Endothelial cell of umbilical vein (primary cell): ENCODE results near the gene TSG101. TPM values are rescaled to one million over a fixed set of nuclear protein-coding genes. Genes with fewer than 3 reads are reported as not detected.

Experiments
- Bru-seq: library from RNA; stranded (reverse); fragments of 400-500 nt; gene quantifications from one replicate; lab custom pipeline; 2021; lab: Mats Ljungman, UMichigan
- BruChase-seq, 2 experiments: library from RNA; stranded (reverse); fragments of 400-500 nt; gene quantifications; one replicate each; lab custom pipeline; 2021; lab: Mats Ljungman, UMichigan
- BruUV-seq: library from RNA; stranded (reverse); fragments of 400-500 nt; replicated peaks from 2 replicates; lab custom pipeline; 2021; lab: Mats Ljungman, UMichigan
- CTCF ChIA-PET: fragments of 300-600, 350-600 bp; sonication (Branson Sonifier 250); formaldehyde crosslinking; loops from one replicate; lab custom pipeline; 2021; ENCODE audit warnings: antibody characterized with exemption, inconsistent platforms; lab: Charles Lee
- POLR2A ChIA-PET: fragments of 300-600, 350-600 bp; sonication (Branson Sonifier 250); formaldehyde crosslinking; loops from one replicate; lab custom pipeline; 2021; ENCODE audit warnings: antibody characterized with exemption, inconsistent platforms; lab: Charles Lee
- DNase-seq: peaks from one replicate; pipeline ENCODE4 v3.0.0-alpha.2; 2011; ENCODE audit warnings: low read depth, low spot score
- FAIRE-seq: peaks from 2 replicates; lab custom pipeline; 2011; peaks lifted over from hg19 to GRCh38; lab: Jason Lieb, UNC
- H2AFZ ChIP-seq: 2 replicates; pipeline ENCODE4 v1.6.0; 2012; ENCODE audit warnings: low read depth, low read length, control low read depth, inconsistent platforms
- H3K27ac ChIP-seq: 2 replicates; pipeline ENCODE4 v1.5.1; 2011; ENCODE audit warnings: low read depth, mild to moderate bottlenecking, control low read depth, low read length, moderate library complexity; ENCODE audit not compliant: insufficient read depth
- H3K27me3 ChIP-seq, 2 experiments: 2 replicates each; pipeline versions ENCODE4 v1.6.0 to v1.6.1; 2011; ENCODE audit warnings: low read length in 2 of 2, mixed read lengths in 1 of 2; ENCODE audit not compliant: control insufficient read depth in 2 of 2, insufficient read depth in 2 of 2
- H3K36me3 ChIP-seq, 2 experiments: 2 replicates in 1 of 2; 3 replicates in 1 of 2; pipeline ENCODE4 v1.5.1; 2011; ENCODE audit warnings: low read length in 2 of 2, mild to moderate bottlenecking in 1 of 2, moderate library complexity in 1 of 2; ENCODE audit not compliant: control insufficient read depth in 2 of 2, insufficient read depth in 2 of 2; ENCODE audit errors: extremely low read depth in 1 of 2
- H3K4me1 ChIP-seq: 3 replicates; pipeline ENCODE4 v1.5.1; 2011; ENCODE audit warnings: mild to moderate bottlenecking, low read length; ENCODE audit not compliant: control insufficient read depth, insufficient read depth; ENCODE audit errors: extremely low read depth
- H3K4me2 ChIP-seq: 2 replicates; pipeline ENCODE4 v1.6.1; 2011; ENCODE audit warnings: low read length, control low read depth, mixed read lengths; ENCODE audit not compliant: insufficient read depth
- H3K4me3 ChIP-seq, 3 experiments: fragments of 200-600 bp in 1 of 3; sonication (generic), shearing (Covaris generic) in 1 of 3; replicated peaks in 1 of 3; 2 replicates each; pipeline ENCODE4 v1.5.1; 2011 to 2016; ENCODE audit warnings: control low read depth in 3 of 3, low read length in 3 of 3, mild to moderate bottlenecking in 2 of 3, inconsistent platforms in 1 of 3, low read depth in 1 of 3, moderate library complexity in 1 of 3; ENCODE audit not compliant: insufficient read depth in 1 of 3
- H3K79me2 ChIP-seq: 2 replicates; pipeline ENCODE4 v1.6.0; 2012; ENCODE audit warnings: low read length, inconsistent platforms; ENCODE audit not compliant: control insufficient read depth, insufficient read depth
- H3K9ac ChIP-seq: replicated peaks from 2 replicates; pipeline ENCODE3; 2011; ENCODE audit warnings: low read length, control low read depth; ENCODE audit not compliant: insufficient read depth; ENCODE audit errors: extremely low read depth
- H3K9me1 ChIP-seq: replicated peaks from 3 replicates; pipeline ENCODE4 v1.6.0; 2011; ENCODE audit warnings: mild to moderate bottlenecking, low read length; ENCODE audit not compliant: control insufficient read depth, insufficient read depth; ENCODE audit errors: extremely low read depth
- H3K9me3 ChIP-seq: replicated peaks from 2 replicates; pipeline ENCODE4 v1.5.1; 2012; ENCODE audit warnings: low read length, inconsistent platforms; ENCODE audit not compliant: control insufficient read depth, insufficient read depth
- H4K20me1 ChIP-seq: replicated peaks from 2 replicates; pipeline ENCODE3; 2011; ENCODE audit warnings: mild to moderate bottlenecking, low read length; ENCODE audit not compliant: control insufficient read depth, insufficient read depth; ENCODE audit errors: extremely low read depth
- EZH2 ChIP-seq: IDR thresholded peaks from 2 replicates; pipeline ENCODE4 v1.6.1; 2012; ENCODE audit warnings: borderline replicate concordance, low read depth, mild to moderate bottlenecking, moderate library complexity, low read length, inconsistent platforms; ENCODE audit not compliant: severe bottlenecking
- FOS ChIP-seq: IDR thresholded peaks from 2 replicates; pipeline ENCODE4 v1.6.1; 2011; ENCODE audit warnings: mild to moderate bottlenecking, low read length, moderate library complexity, borderline replicate concordance; ENCODE audit not compliant: insufficient read depth
- GATA2 ChIP-seq: IDR thresholded peaks from 2 replicates; pipeline ENCODE4 v1.7.0; 2011; ENCODE audit warnings: low read depth, mild to moderate bottlenecking, moderate library complexity, mixed read lengths, low read length; ENCODE audit not compliant: insufficient read length, insufficient read depth
- JUN ChIP-seq: IDR thresholded peaks from 2 replicates; pipeline ENCODE4 v1.6.1; 2011; ENCODE audit warnings: borderline replicate concordance, low read depth; ENCODE audit not compliant: insufficient read length, insufficient read depth
- MAX ChIP-seq: IDR thresholded peaks from 2 replicates; pipeline ENCODE4 v1.6.1; 2011; ENCODE audit not compliant: insufficient read depth, insufficient read length
- MYC ChIP-seq: IDR thresholded peaks from one replicate; pipeline ENCODE4 v1.6.1; 2011; ENCODE audit warnings: mild to moderate bottlenecking, low read depth, low read length
- POLR2A ChIP-seq: IDR thresholded peaks from 2 replicates; pipeline ENCODE4 v1.6.1; 2012; ENCODE audit warnings: low read depth, mild to moderate bottlenecking, control low read depth, low read length
- POLR2AphosphoS5 ChIP-seq: IDR thresholded peaks from 2 replicates; pipeline ENCODE4 v1.6.1; 2012; ENCODE audit warnings: low read depth, mild to moderate bottlenecking, control low read depth, low read length, moderate library complexity; ENCODE audit not compliant: insufficient read depth
- dilution Hi-C: fragments of 300-500 bp; cut with MboI; formaldehyde crosslinking; loops from one replicate; pipeline ENCODE4 v1.15.0; 2019; ENCODE audit warnings: low sequenced_read_pairs; ENCODE audit not compliant: extremely low pct_ligation_motif_present
- intact Hi-C: fragments of 100-400 bp; cut with micrococcal nuclease; formaldehyde crosslinking; loops from one replicate; pipeline ENCODE4 v1.10.0; 2022
- long read RNA-seq: library from polyadenylated mRNA; stranded (forward); transcript quantifications from one replicate; pipeline ENCODE4 v2.0.0, GENCODE V29; 2021
- polyA minus RNA-seq, 3 experiments: library from RNA; depleted of rRNA, polyadenylated mRNA; stranded (reverse); fragments of >200 nt; gene quantifications; 1 replicate in 1 of 3; 2 replicates in 2 of 3; pipeline ENCODE4 v1.2.3, GENCODE V29; 2011
- polyA plus RNA-seq, 4 experiments: library from polyadenylated mRNA; depleted of rRNA in 3 of 4; stranded (reverse) in 3 of 4; unstranded in 1 of 4; fragments of >200 nt; gene quantifications; 2 replicates each; pipeline versions ENCODE4 v1.2.1 to v1.2.3, GENCODE V29; 2011 to 2012; ENCODE audit warnings: missing spikeins in 1 of 4
- total RNA-seq: library from RNA; stranded (reverse); gene quantifications from 2 replicates; pipeline ENCODE4 v1.2.3, GENCODE V29; 2021
- TF ChIP-seq, protein P1 (sequence below), 2 donors: IDR thresholded peaks; 1 replicate in 1 of 2; 2 replicates in 1 of 2; pipeline ENCODE4 v1.5.1; 2011; ENCODE audit warnings: low read length in 2 of 2, mild to moderate bottlenecking in 2 of 2, moderate library complexity in 2 of 2, control low read depth in 1 of 2, inconsistent platforms in 1 of 2, low read depth in 1 of 2; ENCODE audit not compliant: insufficient read depth in 1 of 2; ENCODE audit errors: extremely low read depth in 1 of 2

The TSG101 gene
- 41.3 and 45.5 TPM in 2 replicates for total RNA-seq
- 160 and 163 TPM in 2 replicates for polyA plus RNA-seq
- 113 and 120 TPM in 2 replicates for polyA plus RNA-seq (2011; cell fraction: cytosol; rRNA removed)
- polyA plus RNA-seq (2011; cell fraction: nucleus; rRNA removed): 62.4 and 69.0 TPM in 2 replicates
- polyA plus RNA-seq (2012): 46.0 and 55.4 TPM in 2 replicates
- polyA minus RNA-seq: 99.9 and 101 TPM in 2 replicates
- 63.0 TPM for polyA minus RNA-seq (2011; cell fraction: cytosol; rRNA and poly(A)+ RNA removed)
- 34.9 and 41.4 TPM in 2 replicates for polyA minus RNA-seq (2011; cell fraction: nucleus; rRNA and poly(A)+ RNA removed)
- Bru-seq, nascent RNA: percentile 73 among the genes with signal in this experiment
- BruChase-seq, experiment 1, labeled RNA remaining after a 6-hour chase: percentile 63 among the genes with signal in this experiment
- BruChase-seq, experiment 2, labeled RNA remaining after a 2-hour chase: percentile 59 among the genes with signal in this experiment
- long read RNA-seq, transcript TSG101-201 (10 exons, 1,824 nt): major isoform, 167 of 191 reads
- long read RNA-seq, partial matches to known transcripts: 2 of 191 reads
- long read RNA-seq, other reads (novel, unspliced or antisense): 22 of 191 reads

DNA sequence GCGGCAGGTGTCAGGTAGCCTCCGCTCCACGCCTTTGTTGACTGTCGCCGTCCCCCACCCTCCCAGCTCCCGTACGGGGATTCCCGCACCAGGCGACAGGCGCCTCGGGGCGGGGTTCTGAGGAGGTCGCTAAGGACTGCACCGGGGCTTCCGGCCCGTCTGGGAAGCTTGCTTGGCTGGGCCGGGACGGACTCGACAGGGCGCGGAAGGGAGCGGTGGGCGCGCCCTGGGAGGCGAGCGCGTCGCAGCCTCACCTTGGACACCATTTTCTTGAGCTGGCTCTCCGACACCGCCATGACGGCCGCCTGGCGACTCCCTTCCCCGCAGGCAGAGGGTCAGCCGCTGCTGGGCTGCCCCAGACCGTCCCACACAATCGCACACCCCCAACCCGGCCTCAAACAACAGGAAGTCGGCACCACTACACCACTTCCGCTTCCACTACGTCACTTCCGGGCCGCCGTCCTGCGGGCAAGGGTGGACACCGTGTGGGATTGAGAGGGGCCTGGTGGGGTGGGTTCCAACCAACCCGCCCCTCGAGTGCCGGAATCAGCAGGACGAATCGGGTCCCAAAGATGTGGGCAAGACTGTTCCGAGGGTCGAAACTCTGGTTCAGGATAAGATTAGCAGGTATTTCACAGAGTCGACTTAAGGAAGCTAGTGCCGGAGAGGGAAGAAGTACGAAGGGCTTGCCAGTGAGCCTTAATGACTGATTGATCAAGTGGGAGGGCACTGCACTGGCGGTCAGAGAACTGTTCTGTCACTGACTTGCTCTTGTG lies at the start of gene TSG101:
Gene TSG101 (minus strand): TSS at position 422 of the 776 bp plus-strand sequence. CDS start 126 bp downstream, at position 296.
- H3K36me3 ChIP-seq: no peaks in the 10 kb centered on the region
- POLR2A ChIA-PET: interaction anchor here (0.5 to 2.9 kb wide), 10 partner anchors 11 to 589 kb away, joined by 3 to 14 read pairs (median 3); partner anchors contain the start of genes LDHA, SPTY2D1 and UEVLD
- DNase-seq (peak; percentile 98), FAIRE-seq (peak; percentile 92)
- intact Hi-C loops: loop anchor here (1.0 to 10.0 kb wide), 6 partner anchors 62 to 282 kb away; partner anchors contain the start of genes GTF2H1, HPS5, LDHC and SAA2
- peak within 1 kb of the TSS; percentile 99 for H3K9ac ChIP-seq
- no peaks in the 10 kb centered on the region for H4K20me1 ChIP-seq
- CTCF ChIA-PET: interaction anchor here (0.8 to 2.0 kb wide), 5 partner anchors 9 to 283 kb away, joined by 3 to 15 read pairs (median 4); no protein-coding TSS in a partner anchor
- dilution Hi-C loops: no loop called here
- peaks cover 25% of the 10 kb centered on the region for H3K79me2 ChIP-seq
- H3K27ac ChIP-seq: peak within 1 kb of the TSS; percentile 99
- no peak for TF ChIP-seq MYC
- no peak for TF ChIP-seq GATA2
- TF ChIP-seq JUN: no peak
- TF ChIP-seq, protein P1, sequence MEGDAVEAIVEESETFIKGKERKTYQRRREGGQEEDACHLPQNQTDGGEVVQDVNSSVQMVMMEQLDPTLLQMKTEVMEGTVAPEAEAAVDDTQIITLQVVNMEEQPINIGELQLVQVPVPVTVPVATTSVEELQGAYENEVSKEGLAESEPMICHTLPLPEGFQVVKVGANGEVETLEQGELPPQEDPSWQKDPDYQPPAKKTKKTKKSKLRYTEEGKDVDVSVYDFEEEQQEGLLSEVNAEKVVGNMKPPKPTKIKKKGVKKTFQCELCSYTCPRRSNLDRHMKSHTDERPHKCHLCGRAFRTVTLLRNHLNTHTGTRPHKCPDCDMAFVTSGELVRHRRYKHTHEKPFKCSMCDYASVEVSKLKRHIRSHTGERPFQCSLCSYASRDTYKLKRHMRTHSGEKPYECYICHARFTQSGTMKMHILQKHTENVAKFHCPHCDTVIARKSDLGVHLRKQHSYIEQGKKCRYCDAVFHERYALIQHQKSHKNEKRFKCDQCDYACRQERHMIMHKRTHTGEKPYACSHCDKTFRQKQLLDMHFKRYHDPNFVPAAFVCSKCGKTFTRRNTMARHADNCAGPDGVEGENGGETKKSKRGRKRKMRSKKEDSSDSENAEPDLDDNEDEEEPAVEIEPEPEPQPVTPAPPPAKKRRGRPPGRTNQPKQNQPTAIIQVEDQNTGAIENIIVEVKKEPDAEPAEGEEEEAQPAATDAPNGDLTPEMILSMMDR (IDR thresholded peaks at IDR 0.05; ENCODE audit: extremely low read depth in 1 of 2, insufficient read depth in 1 of 2, low read depth in 1 of 2, low read length in 2 of 2): no peak
- no peak for TF ChIP-seq FOS
- peak; percentile 96 for TF ChIP-seq POLR2A
- TF ChIP-seq EZH2: no peak
- TF ChIP-seq MAX: no peak
- peak; percentile 91 for TF ChIP-seq POLR2AphosphoS5
- TSS peak; percentile 60 for BruUV-seq
- H3K27me3 ChIP-seq: no peaks in the 10 kb centered on the region
- H3K4me3 ChIP-seq: peak within 1 kb of the TSS; percentile 51 to 96 (median 74)
- no peaks in the 10 kb centered on the region for H3K9me3 ChIP-seq
- peak within 1 kb of the TSS; percentile 72 for H2AFZ ChIP-seq
- peak within 1 kb of the TSS; percentile 100 for H3K4me2 ChIP-seq
- peaks cover 15% of the 10 kb centered on the region for H3K4me1 ChIP-seq
- no peaks in the 10 kb centered on the region for H3K9me1 ChIP-seq
